GM12872 (cell line): ENCODE results near the gene ANO2.

ENCODE experiments used
- CTCF ChIP-seq: IDR thresholded peaks from 3 replicates; pipeline ENCODE4 v1.5.1; 2011; ENCODE audit warnings: low read depth, mild to moderate bottlenecking, low read length, moderate library complexity; ENCODE audit not compliant: insufficient read depth

ANO2 gene

DNA sequence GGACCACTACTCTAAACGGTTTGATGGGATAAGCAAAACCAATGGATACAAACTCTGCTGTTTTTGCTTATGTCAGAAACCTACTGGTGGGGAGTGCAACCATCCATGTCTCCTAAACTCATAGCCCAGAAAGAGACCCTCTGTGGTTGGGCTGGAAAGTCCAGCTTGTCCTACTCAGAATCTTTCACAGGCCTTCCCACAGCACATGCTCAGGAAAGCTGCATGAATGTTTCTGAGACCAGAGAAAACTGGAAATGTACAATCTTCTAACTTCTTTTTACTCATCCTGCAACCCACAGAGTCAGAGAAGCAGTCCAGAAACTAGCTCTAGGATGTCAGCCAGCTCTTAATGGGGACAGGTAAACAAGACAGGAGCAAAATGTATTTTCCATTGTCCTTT is 73.3 kb downstream of the ANO2 start:
- no peak for TF ChIP-seq CTCF

GRCh38 chr12:5870183-5870582 is 74.9 kb downstream of the ANO2 start:
- no peak for TF ChIP-seq CTCF

- no peak for TF ChIP-seq CTCF
These were observed 76.3 kb downstream of the ANO2 start for GRCh38 chr12:5868625-5869295.

DNA sequence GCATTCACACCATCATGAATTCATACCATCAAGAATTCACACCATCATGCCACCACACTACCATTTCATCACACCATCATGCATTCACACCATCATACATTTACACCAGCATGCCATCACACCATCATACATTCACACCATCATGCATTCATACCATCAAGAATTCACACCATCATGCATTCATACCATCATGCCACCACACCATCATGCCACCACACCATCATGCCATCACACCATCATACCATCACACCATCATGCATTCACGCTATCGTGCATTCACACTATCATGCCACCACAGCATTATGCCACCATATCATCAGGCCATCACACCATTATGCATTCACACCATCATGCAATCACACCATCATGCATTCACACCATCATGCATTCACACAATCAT is 79.7 kb downstream of the ANO2 start:
- TF ChIP-seq CTCF = no peak

DNA sequence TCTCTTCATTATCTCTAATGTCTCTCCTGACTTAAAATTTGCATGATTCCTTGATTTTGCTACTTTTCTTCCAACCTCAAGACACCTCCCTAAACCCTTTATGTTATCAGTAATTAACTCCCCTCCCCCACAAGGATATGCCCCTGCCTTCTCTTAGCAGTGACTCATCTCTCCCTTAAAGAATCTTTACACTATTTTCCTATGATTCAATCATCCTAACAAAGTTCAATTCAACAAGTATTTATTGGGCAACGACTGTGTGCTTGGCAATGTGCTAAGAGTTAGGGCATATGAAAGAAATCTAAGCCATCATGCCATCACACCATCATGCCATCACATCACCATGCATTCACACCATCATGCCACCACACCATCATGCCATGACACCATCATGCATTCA is 80.1 kb downstream of the ANO2 start:
- TF ChIP-seq CTCF = no peak

DNA sequence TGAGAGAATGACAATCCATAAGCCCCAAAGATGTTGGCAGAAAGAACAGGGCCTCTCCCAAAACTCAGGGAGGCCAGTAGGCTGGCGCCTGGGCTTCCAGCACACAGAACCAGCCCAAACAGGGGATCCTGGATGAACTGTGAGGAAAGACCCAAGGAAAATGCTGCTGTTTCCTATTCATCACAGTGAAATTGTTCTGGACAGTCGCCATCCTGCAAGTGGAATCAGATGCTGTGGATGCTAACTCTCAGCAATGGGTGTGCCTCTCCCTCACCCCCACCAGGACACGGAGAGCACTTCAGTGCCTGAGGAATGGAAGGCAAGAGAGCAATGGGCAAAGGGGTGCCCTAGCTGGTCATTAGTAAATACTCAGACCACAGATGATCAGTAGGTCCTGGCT is 80.8 kb downstream of the ANO2 start:
- TF ChIP-seq CTCF = no peak

DNA sequence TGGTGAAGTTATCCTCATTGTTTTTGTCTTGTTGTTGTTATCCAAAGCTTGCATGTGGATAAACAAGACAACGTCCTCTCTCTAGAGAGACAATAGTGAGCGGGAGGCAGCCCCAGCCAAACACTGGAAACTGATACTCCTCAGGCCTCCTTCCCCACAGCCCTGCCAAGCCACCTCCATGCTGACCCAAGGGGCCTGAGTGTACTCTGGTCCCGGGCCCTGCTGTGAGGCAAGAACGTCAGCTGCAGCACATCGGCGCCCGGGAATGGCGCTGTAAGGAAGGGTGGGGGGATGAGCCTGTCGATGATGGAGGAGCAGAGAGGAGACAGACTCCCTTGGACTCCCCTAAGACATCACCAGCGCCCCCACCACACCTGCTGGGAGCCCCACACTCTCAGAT is 83.6 kb downstream of the ANO2 start:
- no peak for TF ChIP-seq CTCF
